ENCODE data around the gene CUZD1.

The CUZD1 gene

DNA sequence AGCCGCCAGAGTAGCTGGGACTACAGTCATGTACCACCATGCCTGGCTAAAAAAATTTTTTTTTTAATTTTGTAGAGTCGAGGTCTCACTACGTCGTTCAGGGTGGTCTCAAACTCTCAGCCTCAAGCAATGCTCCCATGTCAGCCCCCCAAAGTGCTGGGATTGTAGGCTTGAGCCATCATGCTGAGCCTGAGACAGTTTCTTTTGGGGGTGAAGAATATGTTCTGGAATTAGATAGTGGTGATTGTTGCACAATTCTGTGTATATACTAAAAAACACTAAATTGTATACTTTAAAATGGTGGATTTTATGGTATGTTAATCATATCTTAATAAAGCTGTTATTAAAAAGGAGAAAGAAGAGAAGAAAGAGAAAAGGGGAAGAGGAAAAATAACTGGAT, 1.5 kb downstream of the CUZD1 start:
- no peak for TF ChIP-seq CTCF (conservative IDR thresholded peaks at IDR 0.05; ENCODE audit: low read depth, low read length)
- no peak for DNase-seq (ENCODE audit: low read depth)
- no peak overlapping the region for H3K4me3 ChIP-seq (ENCODE audit: low read length)

GRCh38 chr10:122841569-122841968, 4.1 kb downstream of the CUZD1 start:
- no peak overlapping the region for H3K4me3 ChIP-seq (ENCODE audit: low read length)
- DNase-seq (ENCODE audit: low read depth): no peak
- TF ChIP-seq CTCF (conservative IDR thresholded peaks at IDR 0.05; ENCODE audit: low read depth, low read length): no peak

- H3K4me3 ChIP-seq (ENCODE audit: low read length): no peak overlapping the region
- no peak for DNase-seq (ENCODE audit: low read depth)
- no peak for TF ChIP-seq CTCF (conservative IDR thresholded peaks at IDR 0.05; ENCODE audit: low read depth, low read length)
Observed at GRCh38 chr10:122839505-122839904, 6.2 kb downstream of the CUZD1 start.

GRCh38 chr10:122838880-122839279, 6.8 kb downstream of the CUZD1 start:
- no peak for TF ChIP-seq CTCF (conservative IDR thresholded peaks at IDR 0.05; ENCODE audit: low read depth, low read length)
- no peak for DNase-seq (ENCODE audit: low read depth)
- no peak overlapping the region for H3K4me3 ChIP-seq (ENCODE audit: low read length)

DNA sequence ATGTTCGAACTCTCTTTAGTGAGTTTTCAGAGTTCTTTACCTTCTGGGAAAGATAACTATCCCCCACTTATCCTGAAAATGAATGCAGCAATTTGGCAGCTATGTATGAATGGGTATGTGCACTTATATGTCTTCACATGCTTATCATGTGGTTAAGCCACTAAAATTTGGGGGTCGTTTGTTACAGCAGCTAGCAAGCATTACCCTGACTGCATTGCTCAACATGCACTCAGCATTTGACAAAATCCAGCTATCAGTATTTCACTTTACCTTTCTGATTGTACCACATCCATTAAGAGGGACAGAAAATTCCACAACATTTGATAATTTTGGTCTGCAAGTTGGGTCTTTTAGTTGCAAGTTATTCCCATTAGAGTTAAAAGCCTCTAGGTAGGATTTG, 9.7 kb downstream of the CUZD1 start:
- no peak overlapping the region for H3K4me3 ChIP-seq (ENCODE audit: low read length)
- no peak for TF ChIP-seq CTCF (conservative IDR thresholded peaks at IDR 0.05; ENCODE audit: low read depth, low read length)
- DNase-seq (ENCODE audit: low read depth): no peak

- TF ChIP-seq CTCF (conservative IDR thresholded peaks at IDR 0.05; ENCODE audit: low read depth, low read length): no peak
- H3K4me3 ChIP-seq (ENCODE audit: low read length): no peak overlapping the region
- DNase-seq (ENCODE audit: low read depth): no peak
Observed at GRCh38 chr10:122830965-122831353, 14.7 kb downstream of the CUZD1 start.

DNA sequence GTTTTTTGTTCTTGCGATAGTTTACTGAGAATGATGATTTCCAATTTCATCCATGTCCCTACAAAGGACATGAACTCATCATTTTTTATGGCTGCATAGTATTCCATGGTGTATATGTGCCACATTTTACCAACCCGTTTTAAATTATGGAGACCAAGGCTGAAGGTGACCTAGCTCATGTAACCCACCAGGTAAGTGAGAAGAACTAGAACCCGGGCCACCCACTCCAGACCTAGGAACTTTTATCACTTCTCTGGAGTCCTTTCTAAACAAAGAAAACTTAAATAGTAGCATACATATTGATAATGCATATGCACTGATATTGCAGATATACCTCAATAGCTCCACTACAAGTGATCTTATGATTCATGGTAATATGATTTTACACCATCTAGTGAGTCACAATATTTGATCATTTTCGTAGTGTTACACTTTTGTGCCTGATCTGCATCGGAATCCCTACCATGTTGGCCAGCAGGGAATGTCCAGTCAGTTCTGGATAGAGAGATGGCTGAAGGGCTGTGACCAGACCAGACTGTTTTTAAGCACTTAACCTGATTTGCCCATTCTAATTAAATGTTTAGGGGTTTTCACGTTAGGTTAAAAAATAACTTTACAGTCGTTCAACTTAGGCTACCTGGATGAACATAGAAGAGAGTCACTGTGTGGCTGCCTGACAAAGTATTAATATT, 15.2 kb downstream of the CUZD1 start:
- no peak overlapping the region for H3K4me3 ChIP-seq (ENCODE audit: low read length)
- no peak for TF ChIP-seq CTCF (conservative IDR thresholded peaks at IDR 0.05; ENCODE audit: low read depth, low read length)
- no peak for DNase-seq (ENCODE audit: low read depth)

All from retinal pigment epithelial cell (primary cell).